Measurements from ENCODE around the gene SPTLC3. TPM values are rescaled to one million over a fixed set of nuclear protein-coding genes. Genes with fewer than 3 reads are reported as not detected.

Gene SPTLC3
- polyA plus RNA-seq (2012; ENCODE audit: insufficient read length, low read depth), result not detected

DNA sequence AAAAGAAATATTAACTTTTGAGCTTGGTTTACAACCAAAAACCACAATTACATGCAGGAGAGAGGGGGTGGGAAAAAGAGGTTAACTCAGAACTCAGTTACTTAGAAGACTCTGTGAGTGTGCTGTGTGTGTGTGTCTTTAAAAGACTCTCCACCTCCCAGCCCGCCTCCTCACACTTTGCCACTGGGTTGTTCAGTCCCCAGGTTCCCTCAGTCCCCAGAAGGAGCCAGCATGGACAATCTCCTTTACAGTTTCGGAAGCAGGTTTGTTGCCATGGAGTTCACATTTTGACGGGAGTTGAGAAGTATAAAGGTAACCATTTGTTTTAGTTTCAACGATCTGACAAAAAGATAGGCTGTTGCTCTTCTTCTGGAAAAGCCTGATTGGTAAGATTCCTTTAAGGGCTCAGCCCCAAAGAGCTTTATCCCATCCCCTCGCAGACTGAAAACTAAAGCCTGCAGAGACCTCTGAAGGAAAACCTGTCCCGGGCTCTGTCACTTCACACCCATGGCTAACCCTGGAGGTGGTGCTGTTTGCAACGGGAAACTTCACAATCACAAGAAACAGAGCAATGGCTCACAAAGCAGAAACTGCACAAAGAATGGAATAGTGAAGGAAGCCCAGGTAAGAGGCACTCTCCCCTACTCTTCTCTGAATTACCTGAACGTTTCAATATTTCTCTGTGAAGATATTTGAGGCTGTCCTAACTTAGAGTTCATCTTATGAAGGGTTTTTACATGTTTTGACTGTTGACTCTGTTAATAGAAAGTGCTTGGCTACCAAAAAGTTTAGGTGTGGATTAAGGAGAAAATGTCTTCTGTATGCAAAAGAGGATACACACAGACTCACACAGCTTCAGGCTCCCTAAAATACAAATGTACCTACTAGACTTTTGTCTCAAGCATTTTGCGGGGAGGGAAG lies at the start of gene SPTLC3:
Gene SPTLC3 (plus strand): TSS at position 212 of the 921 bp plus-strand sequence. CDS start 296 bp downstream, at position 508.
- TF ChIP-seq TAF1 (IDR thresholded peaks at IDR 0.05; ENCODE audit: borderline replicate concordance, insufficient read depth, low read length) (no peak), SIN3A (IDR thresholded peaks at IDR 0.05; ENCODE audit: borderline replicate concordance, insufficient read depth, low read length) (no peak), POLR2AphosphoS5 (IDR thresholded peaks at IDR 0.05; ENCODE audit: low read depth, low read length) (no peak), FOXP2 (optimal IDR thresholded peaks at IDR 0.05; ENCODE audit: borderline replicate concordance, extremely low read depth, extremely low read length, insufficient read depth) (no peak)
- TF ChIP-seq, protein P1, sequence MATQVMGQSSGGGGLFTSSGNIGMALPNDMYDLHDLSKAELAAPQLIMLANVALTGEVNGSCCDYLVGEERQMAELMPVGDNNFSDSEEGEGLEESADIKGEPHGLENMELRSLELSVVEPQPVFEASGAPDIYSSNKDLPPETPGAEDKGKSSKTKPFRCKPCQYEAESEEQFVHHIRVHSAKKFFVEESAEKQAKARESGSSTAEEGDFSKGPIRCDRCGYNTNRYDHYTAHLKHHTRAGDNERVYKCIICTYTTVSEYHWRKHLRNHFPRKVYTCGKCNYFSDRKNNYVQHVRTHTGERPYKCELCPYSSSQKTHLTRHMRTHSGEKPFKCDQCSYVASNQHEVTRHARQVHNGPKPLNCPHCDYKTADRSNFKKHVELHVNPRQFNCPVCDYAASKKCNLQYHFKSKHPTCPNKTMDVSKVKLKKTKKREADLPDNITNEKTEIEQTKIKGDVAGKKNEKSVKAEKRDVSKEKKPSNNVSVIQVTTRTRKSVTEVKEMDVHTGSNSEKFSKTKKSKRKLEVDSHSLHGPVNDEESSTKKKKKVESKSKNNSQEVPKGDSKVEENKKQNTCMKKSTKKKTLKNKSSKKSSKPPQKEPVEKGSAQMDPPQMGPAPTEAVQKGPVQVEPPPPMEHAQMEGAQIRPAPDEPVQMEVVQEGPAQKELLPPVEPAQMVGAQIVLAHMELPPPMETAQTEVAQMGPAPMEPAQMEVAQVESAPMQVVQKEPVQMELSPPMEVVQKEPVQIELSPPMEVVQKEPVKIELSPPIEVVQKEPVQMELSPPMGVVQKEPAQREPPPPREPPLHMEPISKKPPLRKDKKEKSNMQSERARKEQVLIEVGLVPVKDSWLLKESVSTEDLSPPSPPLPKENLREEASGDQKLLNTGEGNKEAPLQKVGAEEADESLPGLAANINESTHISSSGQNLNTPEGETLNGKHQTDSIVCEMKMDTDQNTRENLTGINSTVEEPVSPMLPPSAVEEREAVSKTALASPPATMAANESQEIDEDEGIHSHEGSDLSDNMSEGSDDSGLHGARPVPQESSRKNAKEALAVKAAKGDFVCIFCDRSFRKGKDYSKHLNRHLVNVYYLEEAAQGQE (IDR thresholded peaks at IDR 0.05; ENCODE audit: insufficient read depth in 1 of 2, low read depth in 2 of 2, low read length in 2 of 2), result no peak

DNA sequence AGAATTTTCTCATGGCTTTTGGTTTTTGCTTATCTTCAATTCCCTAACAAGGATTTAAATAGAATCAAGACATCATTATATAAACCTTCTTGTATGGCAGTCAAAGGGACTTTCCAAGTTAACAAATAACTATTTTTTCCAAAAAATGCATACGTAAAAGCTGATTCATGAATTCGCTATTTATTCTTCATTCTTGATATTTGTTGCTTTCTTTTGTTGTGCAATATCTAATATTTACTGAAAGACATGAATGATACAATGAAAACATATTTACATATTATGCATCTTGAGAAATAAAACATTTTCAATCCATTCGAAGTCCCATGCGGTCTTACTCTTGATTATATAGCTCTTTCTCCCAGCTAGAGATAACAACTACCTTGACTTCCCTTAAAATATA lies 47.0 kb upstream of the SPTLC3 start:
- TF ChIP-seq SIN3A (IDR thresholded peaks at IDR 0.05; ENCODE audit: borderline replicate concordance, insufficient read depth, low read length), result no peak
- TF ChIP-seq FOXP2 (optimal IDR thresholded peaks at IDR 0.05; ENCODE audit: borderline replicate concordance, extremely low read depth, extremely low read length, insufficient read depth), result no peak

DNA sequence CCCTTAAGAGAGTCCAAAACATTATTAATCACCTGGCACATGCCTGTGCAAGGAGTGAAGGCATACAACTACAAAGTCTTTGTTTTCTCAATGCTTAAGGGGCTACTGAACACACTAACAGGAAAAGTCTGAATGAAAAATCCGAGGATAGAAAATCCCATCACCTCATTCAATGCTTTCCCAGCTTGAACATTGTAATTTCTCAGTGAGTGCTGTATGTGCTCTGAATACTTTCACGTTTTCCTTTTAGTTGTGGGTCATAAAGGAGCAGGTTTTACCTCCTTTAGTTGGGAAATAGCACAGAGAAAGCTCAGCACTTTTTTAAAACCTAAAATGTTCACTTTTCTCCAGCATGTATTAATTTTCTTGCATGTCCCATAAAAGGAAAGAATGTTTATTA lies 45.9 kb upstream of the SPTLC3 start:
- no peak for TF ChIP-seq FOXP2 (optimal IDR thresholded peaks at IDR 0.05; ENCODE audit: borderline replicate concordance, extremely low read depth, extremely low read length, insufficient read depth)
- TF ChIP-seq, protein P1 (IDR thresholded peaks at IDR 0.05; ENCODE audit: insufficient read depth in 1 of 2, low read depth in 2 of 2, low read length in 2 of 2), result no peak
- no peak for TF ChIP-seq SIN3A (IDR thresholded peaks at IDR 0.05; ENCODE audit: borderline replicate concordance, insufficient read depth, low read length)
- TF ChIP-seq POLR2AphosphoS5 (IDR thresholded peaks at IDR 0.05; ENCODE audit: low read depth, low read length), result no peak
- TF ChIP-seq TAF1 (IDR thresholded peaks at IDR 0.05; ENCODE audit: borderline replicate concordance, insufficient read depth, low read length), result no peak

DNA sequence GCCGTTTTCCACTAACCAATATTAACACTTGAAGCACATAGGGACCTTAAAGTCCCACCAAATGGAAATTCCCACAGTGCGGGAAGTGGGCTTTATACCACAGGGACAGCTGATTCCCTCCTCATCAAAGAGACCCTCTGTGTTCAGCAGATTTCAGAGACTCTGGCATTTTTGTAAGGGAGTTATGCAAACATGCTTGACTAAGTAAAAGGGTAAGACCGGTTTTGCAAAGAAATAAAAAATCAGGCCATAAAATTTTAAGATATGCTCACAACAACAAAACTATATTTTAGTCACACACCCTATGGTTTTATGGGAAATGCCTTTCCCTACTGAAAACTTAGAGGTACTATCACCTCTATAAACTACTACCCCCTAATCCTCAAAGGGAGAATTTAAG lies 45.4 kb upstream of the SPTLC3 start:
- no peak for TF ChIP-seq FOXP2 (optimal IDR thresholded peaks at IDR 0.05; ENCODE audit: borderline replicate concordance, extremely low read depth, extremely low read length, insufficient read depth)
- no peak for TF ChIP-seq SIN3A (IDR thresholded peaks at IDR 0.05; ENCODE audit: borderline replicate concordance, insufficient read depth, low read length)
- no peak for TF ChIP-seq POLR2AphosphoS5 (IDR thresholded peaks at IDR 0.05; ENCODE audit: low read depth, low read length)
- TF ChIP-seq, protein P1 (IDR thresholded peaks at IDR 0.05; ENCODE audit: insufficient read depth in 1 of 2, low read depth in 2 of 2, low read length in 2 of 2), result no peak
- TF ChIP-seq TAF1 (IDR thresholded peaks at IDR 0.05; ENCODE audit: borderline replicate concordance, insufficient read depth, low read length), result no peak

DNA sequence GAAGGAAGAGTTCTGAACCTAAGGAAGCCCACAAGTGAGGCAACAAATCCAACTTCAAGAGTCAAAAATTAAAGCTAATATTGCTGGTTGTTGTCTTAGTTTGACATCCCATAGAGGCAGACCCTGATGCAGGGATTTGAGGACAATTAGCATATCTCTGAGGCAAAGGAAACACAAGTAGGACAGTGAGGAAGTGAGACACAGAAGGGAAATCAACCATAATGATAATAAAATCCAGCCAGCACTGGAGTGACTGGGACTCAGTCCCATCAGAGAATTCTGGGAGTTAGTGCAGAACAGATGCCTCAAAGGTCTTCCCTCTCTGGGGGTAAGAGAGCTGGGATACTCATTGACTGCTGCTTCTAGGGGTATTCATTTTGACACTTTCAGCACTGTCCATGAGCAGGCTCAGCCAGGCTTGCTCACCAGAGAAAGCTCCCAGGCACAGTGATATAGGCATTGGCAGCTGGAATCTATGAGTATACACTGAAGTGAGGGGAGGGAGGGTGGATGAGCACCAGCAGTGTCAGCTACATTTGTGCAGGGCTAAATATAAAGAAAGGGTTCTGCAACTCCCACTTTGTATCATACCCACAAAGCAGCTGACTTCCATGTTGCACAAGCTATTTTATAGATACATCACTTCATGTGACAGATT lies 43.4 kb upstream of the SPTLC3 start:
- TF ChIP-seq TAF1 (IDR thresholded peaks at IDR 0.05; ENCODE audit: borderline replicate concordance, insufficient read depth, low read length), result no peak
- TF ChIP-seq, protein P1 (IDR thresholded peaks at IDR 0.05; ENCODE audit: insufficient read depth in 1 of 2, low read depth in 2 of 2, low read length in 2 of 2), result no peak
- TF ChIP-seq POLR2AphosphoS5 (IDR thresholded peaks at IDR 0.05; ENCODE audit: low read depth, low read length), result no peak
- TF ChIP-seq FOXP2 (optimal IDR thresholded peaks at IDR 0.05; ENCODE audit: borderline replicate concordance, extremely low read depth, extremely low read length, insufficient read depth), result no peak
- no peak for TF ChIP-seq SIN3A (IDR thresholded peaks at IDR 0.05; ENCODE audit: borderline replicate concordance, insufficient read depth, low read length)

Data from PFSK-1 (cell line).